DND-41 (cell line): ENCODE data around the gene TIMM29.

Experiments used
- ATAC-seq: fragments of 200-7000 bp; cut with Tn5 transposase; 3 replicates; pipeline ENCODE4 v1.9.1; 2021; ENCODE audit warnings: low read depth; ENCODE audit not compliant: insufficient read depth
- DNase-seq: peaks from one replicate; pipeline ENCODE4 v3.0.0-alpha.2; 2020
- H2AFZ ChIP-seq: 2 replicates; pipeline ENCODE4 v1.6.0; 2012; ENCODE audit warnings: low read depth, low read length
- H3K27ac ChIP-seq: 2 replicates; pipeline ENCODE4 v1.5.1; 2012; ENCODE audit warnings: low read length, inconsistent platforms
- H3K27me3 ChIP-seq: fragments of 200-600 bp; sonication (generic); 2 replicates; pipeline ENCODE4 v1.6.0; 2012; ENCODE audit warnings: low read length, mild to moderate bottlenecking, inconsistent platforms; ENCODE audit not compliant: insufficient read depth, poor library complexity
- H3K36me3 ChIP-seq: 2 replicates; pipeline ENCODE4 v1.5.1; 2012; ENCODE audit warnings: low read length, inconsistent platforms; ENCODE audit not compliant: insufficient read depth
- H3K4me1 ChIP-seq: 2 replicates; pipeline ENCODE4 v1.5.1; 2012; ENCODE audit warnings: mild to moderate bottlenecking, low read length; ENCODE audit not compliant: insufficient read depth
- H3K4me2 ChIP-seq: 2 replicates; pipeline ENCODE4 v1.6.0; 2012; ENCODE audit warnings: mild to moderate bottlenecking, moderate library complexity, low read length, inconsistent platforms; ENCODE audit not compliant: insufficient read depth
- H3K4me3 ChIP-seq, 2 experiments: fragments of 200-600 bp in 1 of 2; shearing (Covaris generic) in 1 of 2; 2 replicates each; pipeline ENCODE4 v1.5.1; 2012 to 2016; ENCODE audit warnings: inconsistent platforms in 2 of 2, low read length in 2 of 2, mild to moderate bottlenecking in 2 of 2, low read depth in 1 of 2, moderate library complexity in 1 of 2
- H3K79me2 ChIP-seq: 2 replicates; pipeline ENCODE4 v1.6.0; 2012; ENCODE audit warnings: low read length, inconsistent platforms; ENCODE audit not compliant: insufficient read depth
- H3K9ac ChIP-seq: 2 replicates; pipeline ENCODE4 v1.6.0; 2012; ENCODE audit warnings: low read depth, mild to moderate bottlenecking, inconsistent platforms, low read length, moderate library complexity
- H3K9me3 ChIP-seq: 2 replicates; pipeline ENCODE4 v1.5.1; 2012; ENCODE audit warnings: low read length, moderate library complexity, mild to moderate bottlenecking, inconsistent platforms; ENCODE audit not compliant: insufficient read depth, severe bottlenecking
- H4K20me1 ChIP-seq: 2 replicates; pipeline ENCODE4 v1.6.0; 2012; ENCODE audit warnings: low read length; ENCODE audit not compliant: insufficient read depth
- CTCF ChIP-seq: IDR thresholded peaks from 2 replicates; pipeline ENCODE4 v1.5.1; 2012; ENCODE audit warnings: borderline replicate concordance, low read length, moderate library complexity, mild to moderate bottlenecking; ENCODE audit not compliant: poor library complexity, severe bottlenecking; ENCODE audit errors: extremely low read depth
- EZH2 ChIP-seq: IDR thresholded peaks from 3 replicates; pipeline ENCODE4 v1.6.1; 2012; ENCODE audit warnings: borderline replicate concordance, low read depth, mild to moderate bottlenecking, moderate library complexity, low read length, inconsistent platforms; ENCODE audit not compliant: severe bottlenecking

TIMM29 gene

GRCh38 chr19:10892256-10892655 lies 36.4 kb upstream of the TIMM29 start:
- Histone ChIP-seq H3K4me2 (no peak overlapping the region), H3K4me1 (no peaks in the 10 kb centered on the region), H3K9ac (no peak overlapping the region), H3K36me3 (peaks cover 6% of the 10 kb centered on the region; the same call in 1 of the 2 replicates), H3K27ac (no peak overlapping the region), H4K20me1 (peaks cover 67% of the 10 kb centered on the region), H3K27me3 (no peaks in the 10 kb centered on the region), H3K9me3 (no peaks in the 10 kb centered on the region), H3K4me3 (no peak overlapping the region), H2AFZ (no peak overlapping the region), H3K79me2 (peaks cover 82% of the 10 kb centered on the region)
- TF ChIP-seq CTCF (no peak), EZH2 (no peak)
- DNase-seq: no peak
- ATAC-seq: no peak

- Histone ChIP-seq H3K36me3 (peaks cover 6% of the 10 kb centered on the region; the same call in 1 of the 2 replicates), H3K27me3 (no peaks in the 10 kb centered on the region), H3K9ac (no peak overlapping the region), H3K4me1 (no peaks in the 10 kb centered on the region), H4K20me1 (peaks cover 70% of the 10 kb centered on the region), H3K4me2 (no peak overlapping the region), H3K27ac (no peak overlapping the region), H3K4me3 (no peak overlapping the region), H3K9me3 (no peaks in the 10 kb centered on the region), H2AFZ (no peak overlapping the region), H3K79me2 (peaks cover 77% of the 10 kb centered on the region)
- ATAC-seq (no peak), DNase-seq (no peak)
- TF ChIP-seq CTCF (no peak), EZH2 (no peak)
Observed at GRCh38 chr19:10894911-10895213, 33.7 kb upstream of the TIMM29 start.

GRCh38 chr19:10895363-10895762 lies 33.2 kb upstream of the TIMM29 start:
- peaks cover 70% of the 10 kb centered on the region for H4K20me1 ChIP-seq
- no peak for TF ChIP-seq CTCF
- no peak for TF ChIP-seq EZH2
- no peaks in the 10 kb centered on the region for H3K27me3 ChIP-seq
- H2AFZ ChIP-seq: no peak overlapping the region
- peaks cover 6% of the 10 kb centered on the region; the same call in 1 of the 2 replicates for H3K36me3 ChIP-seq
- H3K9me3 ChIP-seq: no peaks in the 10 kb centered on the region
- no peaks in the 10 kb centered on the region for H3K4me1 ChIP-seq
- no peak overlapping the region for H3K27ac ChIP-seq
- no peak overlapping the region for H3K9ac ChIP-seq
- H3K4me2 ChIP-seq: no peak overlapping the region
- ATAC-seq (no peak), DNase-seq (no peak)
- H3K79me2 ChIP-seq: peaks cover 80% of the 10 kb centered on the region
- no peak overlapping the region for H3K4me3 ChIP-seq

- Histone ChIP-seq H4K20me1 (peaks cover 67% of the 10 kb centered on the region), H3K27ac (no peak overlapping the region), H3K4me3 (no peak overlapping the region), H3K79me2 (peaks cover 80% of the 10 kb centered on the region), H3K4me1 (no peaks in the 10 kb centered on the region), H3K36me3 (peaks cover 5% of the 10 kb centered on the region; the same call in 1 of the 2 replicates), H3K27me3 (no peaks in the 10 kb centered on the region), H3K4me2 (no peak overlapping the region), H3K9me3 (no peaks in the 10 kb centered on the region), H2AFZ (no peak overlapping the region), H3K9ac (no peak overlapping the region)
- DNase-seq (no peak), ATAC-seq (no peak)
- TF ChIP-seq CTCF (no peak), EZH2 (no peak)
Observed at GRCh38 chr19:10895920-10896319, 32.7 kb upstream of the TIMM29 start.
